Ovary (tissue), 9 donors: ENCODE measurements around the gene KCND3. TPM values are rescaled to one million over a fixed set of nuclear protein-coding genes. Genes with fewer than 3 reads are reported as not detected.

ENCODE experiments used
- DNase-seq, 5 donors: peaks; one replicate each; pipeline ENCODE4 v3.0.0-alpha.2; 2019 to 2020
- H3K27ac ChIP-seq, 2 donors: fragments of 200-600 bp; one replicate each; pipeline versions ENCODE4 v1.5.1 to v1.8.0; 2019 to 2022
- H3K27me3 ChIP-seq: fragments of 200-600 bp; one replicate; pipeline ENCODE4 v1.8.0; 2022
- H3K36me3 ChIP-seq: fragments of 200-600 bp; sonication (generic); one replicate; pipeline ENCODE4 v1.5.1; 2019
- H3K4me1 ChIP-seq: one replicate; pipeline ENCODE4 v1.8.1; 2013; ENCODE audit warnings: mild to moderate bottlenecking, moderate library complexity; ENCODE audit not compliant: insufficient read depth
- H3K4me3 ChIP-seq: fragments of 200-600 bp; sonication (generic); one replicate; pipeline ENCODE4 v1.5.1; 2017
- H3K9me3 ChIP-seq, 2 donors: fragments of 200-600 bp in 1 of 2; sonication (generic) in 1 of 2; one replicate each; pipeline versions ENCODE4 v1.5.1 to v1.8.1; 2013 to 2019; ENCODE audit warnings: mild to moderate bottlenecking in 1 of 2, moderate library complexity in 1 of 2
- CTCF ChIP-seq, 3 donors: fragments of 450-650 bp in 2 of 3; fragments of 200-600 bp in 1 of 3; IDR thresholded peaks; one replicate each; pipeline versions ENCODE4 v1.5.1 to v1.8.0; 2016 to 2022; ENCODE audit warnings: antibody characterized with exemption in 3 of 3, mild to moderate bottlenecking in 1 of 3
- EP300 ChIP-seq: sonication (generic); formaldehyde crosslinking; IDR thresholded peaks from one replicate; pipeline ENCODE4 v1.6.1; 2017; ENCODE audit warnings: antibody characterized with exemption
- POLR2A ChIP-seq: fragments of 450-650 bp; IDR thresholded peaks from one replicate; pipeline ENCODE4 v1.6.1; 2017; ENCODE audit warnings: antibody characterized with exemption, mild to moderate bottlenecking, moderate library complexity
- whole genome bisulfite sequencing, 3 donors: extraction: QIAGEN DNeasy Blood & Tissue Kit in 1 of 3; methylation state at CpG; one replicate each; pipeline versions ENCODE4 v1.1.5 to v1.1.7; 2013 to 2017; 5-methylcytosine and 5-hydroxymethylcytosine counted together
- intact Hi-C, 4 donors: fragments of 100-400 bp; cut with DNase I; formaldehyde crosslinking; loops; one replicate each; pipeline versions ENCODE4 v1.11.0 to v1.15.1; 2022 to 2023
- polyA plus RNA-seq, 2 donors: library from polyadenylated mRNA; stranded (reverse); fragments of 200-250 nt in 1 of 2; fragments of 350-450 nt in 1 of 2; fragmentation: Illumina TruSeq in 1 of 2; extraction: RNeasy Lipid Tissue Mini Kit (QIAGEN cat#74804) in 1 of 2; gene quantifications; one replicate each; pipeline ENCODE4 v1.2.3, GENCODE V29; 2013 to 2014
- total RNA-seq, 7 donors: library from RNA; depleted of rRNA in 2 of 7; stranded (reverse); fragments of >200 nt in 2 of 7; fragmentation: NEBNext Ultra II Directional in 3 of 7; extraction: Animal tissue kit (Norgen Biotek cat#: 25700) in 3 of 7; gene quantifications; one replicate each; pipeline versions ENCODE4 v1.1.0 to v1.2.4, GENCODE V29; 2016 to 2023
- donor health status: DM: no; HTN: no; CAD: no; lungs with moderate emphysema.
- donor health status: DM: no; HTN: no; CAD: no.
- donor health status: Bipolar disorder and iron deficiency.
- donor health status: DM: yes; HTN: yes; CAD: no.
- donor health status: DM: no; HTN: no; CAD: no.
- donor health status: DM: yes; HTN: yes; CAD: no.

KCND3 gene
- total and polyA plus RNA-seq, 9 donors, result 0.15 to 6.5 (median 0.60) TPM

GRCh38 chr1:111756124-111756513 lies 233.3 kb downstream of the KCND3 start:
- TF ChIP-seq EP300 (no peak), CTCF (IDR thresholded peaks at IDR 0.05) (no peak), POLR2A (no peak)
- Histone ChIP-seq H3K27me3 (no peaks in the 10 kb centered on the region), H3K36me3 (no peaks in the 10 kb centered on the region), H3K9me3 (no peaks in the 10 kb centered on the region), H3K27ac (peak overlapping the region; percentile 83 to 97), H3K4me1 (peaks cover 1% of the 10 kb centered on the region), H3K4me3 (peak overlapping the region; percentile 88)
- WGBS, 3 donors, result 0 to 1% (median 0%) methylated on average over 26 to 35 of the region's 35 CpGs
- intact Hi-C loops, result loop anchor here in 3 of 4 donors (5.0 to 10.0 kb wide), 3 partner anchors 161 to 249 kb away; no protein-coding TSS in a partner anchor
- DNase-seq, result no peak

GRCh38 chr1:111755331-111756123 lies 233.9 kb downstream of the KCND3 start, which contains the start of gene DDX20:
Gene DDX20, plus strand, starts transcription at chr1:111755901. Its CDS starts 24 bp downstream, at chr1:111755925.
- Histone ChIP-seq H3K36me3 (no peaks in the 10 kb centered on the region), H3K9me3 (no peaks in the 10 kb centered on the region), H3K4me3 (peak within 1 kb of the TSS; percentile 88), H3K4me1 (peaks cover 1% of the 10 kb centered on the region), H3K27ac (peak within 1 kb of the TSS; percentile 83 to 97), H3K27me3 (no peaks in the 10 kb centered on the region)
- TF ChIP-seq POLR2A (peak; percentile 60), EP300 (no peak), CTCF (IDR thresholded peaks at IDR 0.05) (peak; percentile 96 to 99 (median 97))
- peak; percentile 90 to 95 (median 93) for DNase-seq
- intact Hi-C loops, result loop anchor here in 3 of 4 donors (2.0 to 10.0 kb wide), 5 partner anchors 17 to 248 kb away; partner anchors contain the start of gene INKA2 (in 1 of the 3)
- WGBS, 3 donors, result 0 to 1% (median 0%) methylated on average over 53 to 67 of the region's 67 CpGs

- H3K27me3 ChIP-seq, result no peaks in the 10 kb centered on the region
- intact Hi-C loops, result loop anchor here in 3 of 4 donors (2.0 to 10.0 kb wide), 6 partner anchors 16 to 248 kb away; partner anchors contain the start of gene INKA2 (in 1 of the 3)
- no peaks in the 10 kb centered on the region for H3K9me3 ChIP-seq
- peaks cover 1% of the 10 kb centered on the region for H3K4me1 ChIP-seq
- WGBS, 3 donors, result 0 to 1% (median 0%) methylated on average over 12 of the region's 12 CpGs
- TF ChIP-seq POLR2A (no peak), EP300 (no peak), CTCF (IDR thresholded peaks at IDR 0.05) (no peak)
- H3K36me3 ChIP-seq, result no peaks in the 10 kb centered on the region
- peak overlapping the region; percentile 88 for H3K4me3 ChIP-seq
- peak overlapping the region; percentile 83 to 97 for H3K27ac ChIP-seq
- DNase-seq, result peak in 3 of 5 donors; percentile 51 to 58 (median 55)
Observed at GRCh38 chr1:111754984-111755330, 234.5 kb downstream of the KCND3 start.

GRCh38 chr1:111751906-111752575 lies 237.4 kb downstream of the KCND3 start:
- Histone ChIP-seq H3K4me1 (no peaks in the 10 kb centered on the region), H3K9me3 (no peaks in the 10 kb centered on the region), H3K36me3 (no peaks in the 10 kb centered on the region), H3K27ac (no peak overlapping the region), H3K4me3 (no peak overlapping the region), H3K27me3 (no peaks in the 10 kb centered on the region)
- intact Hi-C loops, result loop anchor here in 1 of 4 donors (5.0 to 10.0 kb wide), 2 partner anchors 35 to 157 kb away; no protein-coding TSS in a partner anchor
- WGBS, 3 donors, result 41 to 54% (median 47%) methylated on average over 2 of the region's 2 CpGs
- no peak for TF ChIP-seq CTCF (IDR thresholded peaks at IDR 0.05)
- TF ChIP-seq POLR2A, result no peak
- TF ChIP-seq EP300, result no peak
- no peak for DNase-seq
